ENCODE data around the gene TMEM50A.

The TMEM50A gene

GRCh38 chr1:25343872-25344271 lies 5.7 kb downstream of the TMEM50A start:
- H3K9me2 ChIP-seq (replicated peaks; ENCODE audit: insufficient read depth, low read length): no peaks in the 10 kb centered on the region
- TF ChIP-seq EZH2 (optimal IDR thresholded peaks at IDR 0.05; ENCODE audit: low read depth, low read length) (no peak), EZH2phosphoT487 (IDR thresholded peaks at IDR 0.05; ENCODE audit: low read length) (no peak), CTCF (IDR thresholded peaks at IDR 0.05; ENCODE audit: low read length) (no peak)
- H3K9ac ChIP-seq (ENCODE audit: low read length): no peak overlapping the region
- H3K9me3 ChIP-seq (replicated peaks; ENCODE audit: insufficient read depth, low read length): no peaks in the 10 kb centered on the region
- peaks cover 7% of the 10 kb centered on the region for H3F3A ChIP-seq (ENCODE audit: insufficient read depth, low read length)
- no peak overlapping the region for H3K27ac ChIP-seq (ENCODE audit: low read length)
- no peaks in the 10 kb centered on the region; the same call in 1 of the 2 replicates for H3K36me3 ChIP-seq (replicated peaks; ENCODE audit: insufficient read depth, low read length)
- no peak overlapping the region for H3K4me2 ChIP-seq (ENCODE audit: low read depth, low read length)
- no peaks in the 10 kb centered on the region for H4K20me1 ChIP-seq (ENCODE audit: insufficient read depth, low read length)
- DNase-seq: no peak
- 0 out of 2 replicates have a peak, but pooled peaks cover 9% of the 10 kb centered on the region for H3K4me1 ChIP-seq (ENCODE audit: low read length)
- H2AFZ ChIP-seq (ENCODE audit: low read length): no peak overlapping the region
- no peaks in the 10 kb centered on the region for H3K27me3 ChIP-seq (replicated peaks; ENCODE audit: insufficient read depth, low read length)
- peaks cover 61% of the 10 kb centered on the region for H3K79me2 ChIP-seq (ENCODE audit: low read length)
- H3K4me3 ChIP-seq (ENCODE audit: low read length): no peak overlapping the region

GRCh38 chr1:25347556-25347955 lies 9.4 kb downstream of the TMEM50A start:
- Histone ChIP-seq H3K27ac (ENCODE audit: low read length) (no peak overlapping the region), H4K20me1 (ENCODE audit: insufficient read depth, low read length) (no peaks in the 10 kb centered on the region), H3K9me2 (replicated peaks; ENCODE audit: insufficient read depth, low read length) (no peaks in the 10 kb centered on the region), H3K4me3 (ENCODE audit: low read length) (no peak overlapping the region), H3F3A (ENCODE audit: insufficient read depth, low read length) (no peaks in the 10 kb centered on the region), H3K9me3 (replicated peaks; ENCODE audit: insufficient read depth, low read length) (no peaks in the 10 kb centered on the region), H3K27me3 (replicated peaks; ENCODE audit: insufficient read depth, low read length) (no peaks in the 10 kb centered on the region), H3K9ac (ENCODE audit: low read length) (no peak overlapping the region), H3K4me1 (ENCODE audit: low read length) (no peaks in the 10 kb centered on the region), H3K79me2 (ENCODE audit: low read length) (peaks cover 34% of the 10 kb centered on the region), H2AFZ (ENCODE audit: low read length) (no peak overlapping the region), H3K36me3 (replicated peaks; ENCODE audit: insufficient read depth, low read length) (peaks cover 7% of the 10 kb centered on the region; the same call in 1 of the 2 replicates), H3K4me2 (ENCODE audit: low read depth, low read length) (no peak overlapping the region)
- no peak for DNase-seq
- TF ChIP-seq EZH2 (optimal IDR thresholded peaks at IDR 0.05; ENCODE audit: low read depth, low read length): no peak
- no peak for TF ChIP-seq CTCF (IDR thresholded peaks at IDR 0.05; ENCODE audit: low read length)
- TF ChIP-seq EZH2phosphoT487 (IDR thresholded peaks at IDR 0.05; ENCODE audit: low read length): no peak

- Histone ChIP-seq H3K9ac (ENCODE audit: low read length) (no peak overlapping the region), H2AFZ (ENCODE audit: low read length) (no peak overlapping the region), H3K79me2 (ENCODE audit: low read length) (peaks cover 18% of the 10 kb centered on the region), H3K27ac (ENCODE audit: low read length) (no peak overlapping the region), H3K27me3 (replicated peaks; ENCODE audit: insufficient read depth, low read length) (no peaks in the 10 kb centered on the region), H4K20me1 (ENCODE audit: insufficient read depth, low read length) (no peaks in the 10 kb centered on the region), H3K4me3 (ENCODE audit: low read length) (no peak overlapping the region), H3F3A (ENCODE audit: insufficient read depth, low read length) (no peaks in the 10 kb centered on the region), H3K4me1 (ENCODE audit: low read length) (no peaks in the 10 kb centered on the region), H3K4me2 (ENCODE audit: low read depth, low read length) (no peak overlapping the region), H3K9me3 (replicated peaks; ENCODE audit: insufficient read depth, low read length) (no peaks in the 10 kb centered on the region), H3K9me2 (replicated peaks; ENCODE audit: insufficient read depth, low read length) (no peaks in the 10 kb centered on the region), H3K36me3 (replicated peaks; ENCODE audit: insufficient read depth, low read length) (peaks cover 7% of the 10 kb centered on the region; the same call in 1 of the 2 replicates)
- DNase-seq: no peak
- no peak for TF ChIP-seq EZH2 (optimal IDR thresholded peaks at IDR 0.05; ENCODE audit: low read depth, low read length)
- no peak for TF ChIP-seq EZH2phosphoT487 (IDR thresholded peaks at IDR 0.05; ENCODE audit: low read length)
- TF ChIP-seq CTCF (IDR thresholded peaks at IDR 0.05; ENCODE audit: low read length): no peak
Measured at GRCh38 chr1:25349606-25350005, 11.5 kb downstream of the TMEM50A start.
